Ascending aorta (tissue), 2 donors: ENCODE results near the gene ATG9B. TPM values are rescaled to one million over a fixed set of nuclear protein-coding genes. Genes with fewer than 3 reads are reported as not detected.

Experiments used
- DNase-seq, 2 donors: peaks; one replicate each; pipeline ENCODE4 v3.0.0-alpha.2; 2019; ENCODE audit warnings: low spot score in 2 of 2
- H3K27ac ChIP-seq, 2 donors: fragments of 200-600 bp; sonication (generic); one replicate each; pipeline ENCODE4 v1.5.1; 2016 to 2017; ENCODE audit warnings: mild to moderate bottlenecking in 1 of 2
- H3K27me3 ChIP-seq: fragments of 200-600 bp; sonication (generic); one replicate; pipeline ENCODE4 v1.5.1; 2017
- H3K36me3 ChIP-seq, 2 donors: fragments of 200-600 bp; sonication (generic); one replicate each; pipeline ENCODE4 v1.5.1; 2016
- H3K4me1 ChIP-seq, 2 donors: fragments of 200-600 bp; sonication (generic); one replicate each; pipeline ENCODE4 v1.5.1; 2016 to 2017; ENCODE audit warnings: mild to moderate bottlenecking in 1 of 2
- H3K4me3 ChIP-seq, 2 donors: fragments of 200-600 bp; sonication (generic); one replicate each; pipeline ENCODE4 v1.5.1; 2016 to 2017; ENCODE audit warnings: mild to moderate bottlenecking in 1 of 2
- H3K9me3 ChIP-seq, 2 donors: fragments of 200-600 bp; sonication (generic); one replicate each; pipeline ENCODE4 v1.5.1; 2016
- CTCF ChIP-seq, 3 experiments: fragments of 200-600 bp in 2 of 3; fragments of 450-650 bp in 1 of 3; sonication (generic) in 2 of 3; IDR thresholded peaks; one replicate each; pipeline ENCODE4 v1.5.1; 2016 to 2019; ENCODE audit warnings: antibody characterized with exemption in 3 of 3, mild to moderate bottlenecking in 1 of 3, moderate library complexity in 1 of 3
- intact Hi-C: fragments of 100-400 bp; cut with DNase I; formaldehyde crosslinking; loops from one replicate; pipeline ENCODE4 v1.15.1; 2023
- total RNA-seq: library from RNA; depleted of rRNA; stranded (reverse); fragments of >200 nt; gene quantifications from one replicate; pipeline ENCODE4 v1.1.0, GENCODE V29; 2016

ATG9B gene
- total RNA-seq, 1 donor from 2014 or later, result not detected

GRCh38 chr7:151057989-151058780 lies 33.9 kb upstream of the ATG9B start:
- Histone ChIP-seq H3K4me1 (peaks cover 21 to 44% of the 10 kb centered on the region in 2 donors), H3K36me3 (no peaks in the 10 kb centered on the region), H3K4me3 (peak overlapping the region; percentile 92 to 95), H3K27me3 (no peaks in the 10 kb centered on the region), H3K9me3 (no peaks in the 10 kb centered on the region), H3K27ac (peak overlapping the region; percentile 85 to 95)
- DNase-seq, result peak; percentile 98 to 100
- TF ChIP-seq CTCF (IDR thresholded peaks at IDR 0.05), result no peak
- intact Hi-C loops, result loop anchor here (1.0 to 2.0 kb wide), 2 partner anchors 19 to 30 kb away; partner anchors contain the start of gene ABCB8

- Histone ChIP-seq H3K36me3 (no peaks in the 10 kb centered on the region), H3K4me1 (peaks cover 21 to 38% of the 10 kb centered on the region in 2 donors), H3K4me3 (peak within 1 kb of the TSS; percentile 92 to 95), H3K27ac (peak within 1 kb of the TSS; percentile 85 to 95), H3K27me3 (no peaks in the 10 kb centered on the region), H3K9me3 (no peaks in the 10 kb centered on the region)
- intact Hi-C loops, result loop anchor here (2.0 kb wide), 1 partner anchor 19 kb away; no protein-coding TSS in a partner anchor
- TF ChIP-seq CTCF (IDR thresholded peaks at IDR 0.05), result no peak
- DNase-seq, result no peak
These were observed 33.3 kb upstream of the ATG9B start, which contains the start of gene CDK5 for GRCh38 chr7:151057506-151057988. TSS of gene CDK5 (minus strand) at chr7:151057897. CDS start at chr7:151057848, 49 bp downstream.

GRCh38 chr7:151056666-151057505 lies 32.6 kb upstream of the ATG9B start:
- Histone ChIP-seq H3K27ac (no peak overlapping the region), H3K36me3 (no peaks in the 10 kb centered on the region), H3K4me1 (peaks cover 14 to 31% of the 10 kb centered on the region in 2 donors), H3K9me3 (no peaks in the 10 kb centered on the region), H3K4me3 (peak overlapping the region; percentile 52 to 92), H3K27me3 (no peaks in the 10 kb centered on the region)
- no peak for DNase-seq
- no peak for TF ChIP-seq CTCF (IDR thresholded peaks at IDR 0.05)
- intact Hi-C loops, result loop anchor here (2.0 kb wide), 1 partner anchor 18 kb away; no protein-coding TSS in a partner anchor

- Histone ChIP-seq H3K27ac (no peak overlapping the region), H3K9me3 (no peaks in the 10 kb centered on the region), H3K27me3 (no peaks in the 10 kb centered on the region), H3K4me1 (peaks cover 13 to 29% of the 10 kb centered on the region in 2 donors), H3K36me3 (no peaks in the 10 kb centered on the region), H3K4me3 (no peak overlapping the region)
- DNase-seq, result no peak
- intact Hi-C loops, result loop anchor here (2.0 kb wide), 1 partner anchor 17 kb away; no protein-coding TSS in a partner anchor
- no peak for TF ChIP-seq CTCF (IDR thresholded peaks at IDR 0.05)
These were observed 32.0 kb upstream of the ATG9B start for GRCh38 chr7:151056283-151056665.

- peaks cover 7 to 20% of the 10 kb centered on the region in 2 donors for H3K4me1 ChIP-seq
- no peak for TF ChIP-seq CTCF (IDR thresholded peaks at IDR 0.05)
- intact Hi-C loops, result no loop called here
- H3K9me3 ChIP-seq, result no peaks in the 10 kb centered on the region
- no peaks in the 10 kb centered on the region for H3K27me3 ChIP-seq
- no peak for DNase-seq
- H3K36me3 ChIP-seq, result no peaks in the 10 kb centered on the region
- no peak overlapping the region for H3K27ac ChIP-seq
- H3K4me3 ChIP-seq, result no peak overlapping the region
These were observed 29.5 kb upstream of the ATG9B start for GRCh38 chr7:151053751-151054150.
